HepG2 (cell line): ENCODE measurements around the gene NWD2. TPM values are rescaled to one million over a fixed set of nuclear protein-coding genes. Genes with fewer than 3 reads are reported as not detected.

Experiments used
- FLYWCH1 ChIP-seq: sonication (generic); formaldehyde crosslinking; IDR thresholded peaks from 2 replicates; pipeline ENCODE4 v1.8.1; 2023; ENCODE audit warnings: mild to moderate bottlenecking, missing genetic modification reagents
- NFYB ChIP-seq: sonication (generic); formaldehyde crosslinking; IDR thresholded peaks from 2 replicates; pipeline ENCODE4 v1.4.0; 2020; ENCODE audit warnings: missing genetic modification reagents
- RAD51 ChIP-seq: fragments of 450-650 bp; IDR thresholded peaks from 2 replicates; pipeline ENCODE4 v1.6.1; 2016; ENCODE audit warnings: borderline replicate concordance
- SP4 ChIP-seq: sonication (generic); formaldehyde crosslinking; IDR thresholded peaks from 2 replicates; pipeline ENCODE4 v1.8.1; 2023; ENCODE audit warnings: mild to moderate bottlenecking, missing genetic modification reagents
- WIZ ChIP-seq: sonication (generic); formaldehyde crosslinking; IDR thresholded peaks from 2 replicates; pipeline ENCODE4 v1.5.1; 2020; ENCODE audit warnings: mild to moderate bottlenecking, missing genetic modification reagents
- ZFAT ChIP-seq: sonication (generic); formaldehyde crosslinking; conservative IDR thresholded peaks from 2 replicates; pipeline ENCODE4 v1.8.1; 2023; ENCODE audit warnings: missing genetic modification reagents, inconsistent platforms
- ZNF260 ChIP-seq: sonication (generic); formaldehyde crosslinking; IDR thresholded peaks from 2 replicates; pipeline ENCODE4 v1.4.0; 2020; ENCODE audit warnings: missing genetic modification reagents, low read depth, mild to moderate bottlenecking, borderline replicate concordance
- ZNF331 ChIP-seq: sonication (generic); formaldehyde crosslinking; IDR thresholded peaks from 2 replicates; pipeline ENCODE4 v1.4.0; 2020; ENCODE audit warnings: missing genetic modification reagents
- ZNF350 ChIP-seq: sonication (generic); formaldehyde crosslinking; IDR thresholded peaks from 2 replicates; pipeline ENCODE4 v1.4.0; 2020; ENCODE audit warnings: mild to moderate bottlenecking, low read depth, missing genetic modification reagents, borderline replicate concordance
- polyA plus RNA-seq, 8 experiments: library from polyadenylated mRNA; depleted of rRNA in 3 of 8; stranded (reverse) in 7 of 8; unstranded in 1 of 8; fragments of >200 nt; fragmentation: Illumina TruSeq in 4 of 8; extraction: Trizol in 4 of 8; gene quantifications; 2 replicates each; pipeline versions ENCODE4 v1.2.1 to v1.2.3, GENCODE V29; 2011 to 2016; ENCODE audit warnings: low read depth in 4 of 8, missing spikeins in 1 of 8, mixed read lengths in 1 of 8; ENCODE audit not compliant: insufficient read depth in 1 of 8
- total RNA-seq, 5 experiments: library from RNA; depleted of rRNA; stranded (reverse); fragments of >200 nt; fragmentation: Illumina TruSeq; extraction: Trizol; gene quantifications; 2 replicates each; pipeline ENCODE4 v1.2.3, GENCODE V29; 2016; ENCODE audit warnings: low read depth in 1 of 5
- TF ChIP-seq, protein P1 (sequence below): IDR thresholded peaks from 2 replicates; pipeline ENCODE4 v1.6.1; 2016; ENCODE audit warnings: mild to moderate bottlenecking
- TF ChIP-seq, protein P2 (sequence below), 2 experiments: sonication (generic) in 1 of 2; formaldehyde crosslinking in 1 of 2; IDR thresholded peaks; 2 replicates each; pipeline versions ENCODE4 v1.5.1 to v1.6.1; 2011 to 2020; ENCODE audit warnings: borderline replicate concordance in 1 of 2, low read depth in 1 of 2, low read length in 1 of 2, mild to moderate bottlenecking in 1 of 2, missing genetic modification reagents in 1 of 2, moderate library complexity in 1 of 2
- TF ChIP-seq, protein P3 (sequence below): sonication (generic); formaldehyde crosslinking; IDR thresholded peaks from 2 replicates; pipeline ENCODE4 v1.4.0; 2020; ENCODE audit warnings: missing genetic modification reagents

Gene NWD2
- total and polyA plus RNA-seq, 2 of the 13 experiments (the other 11 are each of a cell fraction or from before 2014, with no cell fraction given): not detected

DNA sequence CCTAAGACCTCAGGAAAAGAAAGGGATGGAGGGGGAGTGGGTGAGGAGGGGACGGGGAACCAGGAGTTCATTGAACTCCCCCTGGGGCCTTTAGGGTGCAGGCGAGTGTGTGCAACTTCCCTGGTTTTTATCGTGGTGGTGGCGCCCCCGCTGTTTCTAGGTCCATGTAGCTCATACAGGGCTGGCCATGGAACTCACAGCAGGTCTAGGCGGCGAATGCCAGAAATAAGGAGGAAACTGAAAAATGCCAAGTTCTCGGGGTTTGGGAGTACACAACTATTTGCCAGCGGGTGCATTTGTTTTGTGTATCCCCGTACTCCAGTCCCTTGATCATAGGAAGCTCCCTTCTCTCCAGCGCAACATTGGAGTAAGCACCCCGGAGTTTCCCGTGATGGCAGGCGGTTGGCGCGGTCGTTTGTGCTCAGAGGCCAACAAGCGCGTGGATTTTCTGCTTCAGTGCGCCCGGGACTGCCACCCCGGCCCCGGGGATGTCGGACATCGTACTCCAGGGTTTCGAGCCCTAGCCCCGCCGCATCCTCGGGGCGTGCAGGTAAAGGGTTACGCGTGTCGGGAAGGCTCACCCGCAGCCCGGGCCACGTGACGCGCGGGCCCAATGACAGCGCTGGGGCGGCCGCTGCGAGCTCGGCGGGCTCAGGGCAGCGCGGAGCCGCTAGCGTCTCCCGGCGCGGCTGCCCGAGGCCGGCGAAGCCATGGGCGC is 208.9 kb downstream of the NWD2 start (continued):
- TF ChIP-seq WIZ (0 out of 2 replicates have a peak, but pooled peaks have one; percentile 67), ZNF331 (CRISPR knock-in tag) (0 out of 2 replicates have a peak, but pooled peaks have one; percentile 2), FLYWCH1 (CRISPR knock-in tag) (no peak), ZNF350 (no peak; the same call in 1 of the 2 replicates), RAD51 (peak; percentile 49; the same call in 1 of the 2 replicates), SP4 (CRISPR knock-in tag) (0 out of 2 replicates have a peak, but pooled peaks have one; percentile 28), ZFAT (no peak), NFYB (peak; percentile 81), ZNF260 (CRISPR knock-in tag) (no peak)
- TF ChIP-seq, protein P1, sequence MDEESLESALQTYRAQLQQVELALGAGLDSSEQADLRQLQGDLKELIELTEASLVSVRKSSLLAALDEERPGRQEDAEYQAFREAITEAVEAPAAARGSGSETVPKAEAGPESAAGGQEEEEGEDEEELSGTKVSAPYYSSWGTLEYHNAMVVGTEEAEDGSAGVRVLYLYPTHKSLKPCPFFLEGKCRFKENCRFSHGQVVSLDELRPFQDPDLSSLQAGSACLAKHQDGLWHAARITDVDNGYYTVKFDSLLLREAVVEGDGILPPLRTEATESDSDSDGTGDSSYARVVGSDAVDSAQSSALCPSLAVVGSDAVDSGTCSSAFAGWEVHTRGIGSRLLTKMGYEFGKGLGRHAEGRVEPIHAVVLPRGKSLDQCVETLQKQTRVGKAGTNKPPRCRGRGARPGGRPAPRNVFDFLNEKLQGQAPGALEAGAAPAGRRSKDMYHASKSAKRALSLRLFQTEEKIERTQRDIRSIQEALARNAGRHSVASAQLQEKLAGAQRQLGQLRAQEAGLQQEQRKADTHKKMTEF (CRISPR knock-in tag): no peak; the same call in 1 of the 2 replicates
- TF ChIP-seq, protein P2, sequence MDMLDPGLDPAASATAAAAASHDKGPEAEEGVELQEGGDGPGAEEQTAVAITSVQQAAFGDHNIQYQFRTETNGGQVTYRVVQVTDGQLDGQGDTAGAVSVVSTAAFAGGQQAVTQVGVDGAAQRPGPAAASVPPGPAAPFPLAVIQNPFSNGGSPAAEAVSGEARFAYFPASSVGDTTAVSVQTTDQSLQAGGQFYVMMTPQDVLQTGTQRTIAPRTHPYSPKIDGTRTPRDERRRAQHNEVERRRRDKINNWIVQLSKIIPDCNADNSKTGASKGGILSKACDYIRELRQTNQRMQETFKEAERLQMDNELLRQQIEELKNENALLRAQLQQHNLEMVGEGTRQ (IDR thresholded peaks at IDR 0.05; ENCODE audit: low read depth, low read length): peak; percentile 83
- TF ChIP-seq, protein P2 (CRISPR knock-in tag; IDR thresholded peaks at IDR 0.05; ENCODE audit: borderline replicate concordance): peak; percentile 88; the same call in 1 of the 2 replicates
- TF ChIP-seq, protein P3, sequence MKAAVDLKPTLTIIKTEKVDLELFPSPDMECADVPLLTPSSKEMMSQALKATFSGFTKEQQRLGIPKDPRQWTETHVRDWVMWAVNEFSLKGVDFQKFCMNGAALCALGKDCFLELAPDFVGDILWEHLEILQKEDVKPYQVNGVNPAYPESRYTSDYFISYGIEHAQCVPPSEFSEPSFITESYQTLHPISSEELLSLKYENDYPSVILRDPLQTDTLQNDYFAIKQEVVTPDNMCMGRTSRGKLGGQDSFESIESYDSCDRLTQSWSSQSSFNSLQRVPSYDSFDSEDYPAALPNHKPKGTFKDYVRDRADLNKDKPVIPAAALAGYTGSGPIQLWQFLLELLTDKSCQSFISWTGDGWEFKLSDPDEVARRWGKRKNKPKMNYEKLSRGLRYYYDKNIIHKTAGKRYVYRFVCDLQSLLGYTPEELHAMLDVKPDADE (CRISPR knock-in tag): 0 out of 2 replicates have a peak, but pooled peaks have one; percentile 72
